Central memory CD8-positive, alpha-beta T cell (primary cell): Measurements from ENCODE around the gene ACOT13.
"Not testable (repeated sequence)": the region's sequence is repeated elsewhere in the genome, so short reads cannot be mapped to it uniquely, and the experiment has no call there.

Experiments used
- ATAC-seq: fragments of 150-1000 bp; cut with Tn5 transposase; replicated peaks from 2 replicates; pipeline ENCODE4 v1.10.0; 2022; ENCODE audit warnings: mild to moderate bottlenecking, moderate FRiP score, moderate number of reproducible peaks; ENCODE audit not compliant: poor library complexity, severe bottlenecking; ENCODE audit errors: extremely low read depth
- DNase-seq, 2 donors: peaks; one replicate each; pipeline ENCODE4 v3.0.0; 2021; ENCODE audit warnings: low spot score in 2 of 2
- H3K27ac Mint-ChIP-seq: one replicate; pipeline ENCODE4 v1.8.0; 2022; ENCODE audit warnings: low read depth, mild to moderate bottlenecking, moderate library complexity, mixed read lengths
- H3K27me3 Mint-ChIP-seq: one replicate; pipeline ENCODE4 v1.8.0; 2022; ENCODE audit warnings: mixed read lengths
- H3K36me3 Mint-ChIP-seq: one replicate; pipeline ENCODE4 v1.8.0; 2022; ENCODE audit warnings: mild to moderate bottlenecking, moderate library complexity, mixed read lengths; ENCODE audit not compliant: insufficient read depth
- H3K4me1 Mint-ChIP-seq: one replicate; pipeline ENCODE4 v1.8.0; 2022; ENCODE audit warnings: mixed read lengths
- H3K4me3 Mint-ChIP-seq: one replicate; pipeline ENCODE4 v1.8.0; 2022; ENCODE audit warnings: mild to moderate bottlenecking, moderate library complexity, mixed read lengths
- H3K9me3 Mint-ChIP-seq: one replicate; pipeline ENCODE4 v1.8.0; 2022; ENCODE audit warnings: mixed read lengths

The ACOT13 gene

DNA sequence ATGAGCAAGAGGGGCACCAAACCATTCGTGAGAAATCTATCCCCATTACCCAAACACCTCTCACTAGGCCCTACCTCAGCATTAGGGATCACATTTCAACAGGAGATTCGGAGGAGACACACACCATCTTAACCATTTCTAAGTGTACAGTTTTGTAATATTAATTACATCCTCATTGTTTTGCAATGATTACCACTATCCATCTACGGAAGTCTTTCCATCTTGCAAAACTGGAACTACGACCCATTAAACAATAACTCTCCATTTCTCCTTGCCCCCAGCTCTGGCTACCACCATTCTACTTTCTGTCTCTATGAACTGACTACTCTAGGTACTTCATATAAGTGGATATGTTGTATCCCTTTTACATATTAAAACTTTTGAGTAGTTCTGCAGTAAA is 20.1 kb downstream of the ACOT13 start:
- ATAC-seq (no peak), DNase-seq (no peak)
- no peak overlapping the region for H3K4me3 Mint-ChIP-seq
- H3K27me3 Mint-ChIP-seq, result no peaks in the 10 kb centered on the region
- no peaks in the 10 kb centered on the region for H3K9me3 Mint-ChIP-seq
- no peaks in the 10 kb centered on the region for H3K4me1 Mint-ChIP-seq
- H3K36me3 Mint-ChIP-seq, result peaks cover 4% of the 10 kb centered on the region
- H3K27ac Mint-ChIP-seq, result no peak overlapping the region

DNA sequence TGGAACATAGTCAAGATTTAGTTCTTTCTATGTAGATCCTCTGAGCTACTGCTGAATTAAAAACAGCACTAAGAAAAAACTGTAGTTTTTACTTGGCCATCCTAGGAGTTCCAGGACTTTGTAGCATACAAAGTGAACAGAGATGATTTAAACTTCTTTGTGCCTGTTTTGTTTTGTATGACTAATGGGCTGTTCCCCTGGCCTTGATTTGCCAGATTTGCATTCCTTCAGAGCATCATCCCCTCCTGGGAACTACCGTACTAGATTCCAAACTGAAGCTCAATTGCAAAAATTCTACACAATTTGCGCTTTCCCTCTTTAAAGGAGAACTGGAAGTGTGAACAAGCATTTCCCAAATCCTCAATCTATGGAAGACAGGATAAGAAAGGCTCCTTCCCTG is 23.1 kb downstream of the ACOT13 start:
- H3K36me3 Mint-ChIP-seq, result peaks cover 6% of the 10 kb centered on the region

GRCh38 chr6:24690593-24690992 is 23.7 kb downstream of the ACOT13 start:
- no peak for ATAC-seq
- Mint-ChIP-seq H3K36me3 (peaks cover 10% of the 10 kb centered on the region), H3K9me3 (no peaks in the 10 kb centered on the region), H3K4me3 (no peak overlapping the region), H3K4me1 (peaks cover 10% of the 10 kb centered on the region), H3K27ac (peak overlapping the region; percentile 3), H3K27me3 (no peaks in the 10 kb centered on the region)
- no peak for DNase-seq

More for the DNA sequence above, 23.1 kb downstream of the ACOT13 start:
- DNase-seq, result no peak
- Mint-ChIP-seq H3K27ac (no peak overlapping the region), H3K27me3 (no peaks in the 10 kb centered on the region), H3K9me3 (no peaks in the 10 kb centered on the region), H3K4me3 (no peak overlapping the region), H3K4me1 (peaks cover 5% of the 10 kb centered on the region)
- no peak for ATAC-seq

GRCh38 chr6:24691550-24691949 is 24.7 kb downstream of the ACOT13 start:
- DNase-seq, result no peak
- H3K36me3 Mint-ChIP-seq, result peaks cover 12% of the 10 kb centered on the region
- H3K4me3 Mint-ChIP-seq, result no peak overlapping the region
- no peaks in the 10 kb centered on the region for H3K27me3 Mint-ChIP-seq
- peaks cover 12% of the 10 kb centered on the region for H3K4me1 Mint-ChIP-seq
- no peak for ATAC-seq
- H3K9me3 Mint-ChIP-seq, result no peaks in the 10 kb centered on the region
- H3K27ac Mint-ChIP-seq, result no peak overlapping the region

DNA sequence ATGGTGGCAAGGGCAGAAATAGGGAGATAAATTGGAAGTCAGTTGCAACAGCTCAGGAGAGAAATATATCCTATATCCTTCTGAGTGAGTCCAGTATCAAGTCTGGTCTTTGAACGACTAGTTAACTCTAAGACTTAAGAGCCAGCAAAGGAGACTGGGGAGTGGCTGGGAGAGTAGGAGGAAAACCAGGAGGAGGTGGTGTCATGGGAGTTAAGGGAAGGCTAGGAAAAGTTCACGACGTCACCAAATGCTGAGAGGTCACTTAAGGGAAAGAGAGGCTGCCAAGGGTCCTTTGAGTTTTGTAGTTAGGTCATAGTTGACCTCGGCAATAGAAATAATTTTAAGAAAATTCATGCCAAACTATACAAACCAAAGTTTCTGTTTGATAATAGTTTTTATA is 25.1 kb downstream of the ACOT13 start:
- DNase-seq (no peak), ATAC-seq (no peak)
- H3K27ac Mint-ChIP-seq, result no peak overlapping the region
- peaks cover 12% of the 10 kb centered on the region for H3K4me1 Mint-ChIP-seq
- H3K36me3 Mint-ChIP-seq, result peaks cover 12% of the 10 kb centered on the region
- no peaks in the 10 kb centered on the region for H3K9me3 Mint-ChIP-seq
- H3K27me3 Mint-ChIP-seq, result no peaks in the 10 kb centered on the region
- H3K4me3 Mint-ChIP-seq, result no peak overlapping the region

GRCh38 chr6:24692415-24692814 is 25.5 kb downstream of the ACOT13 start:
- DNase-seq (no peak), ATAC-seq (no peak)
- Mint-ChIP-seq H3K9me3 (no peaks in the 10 kb centered on the region), H3K4me3 (no peak overlapping the region), H3K36me3 (peaks cover 10% of the 10 kb centered on the region), H3K4me1 (peaks cover 12% of the 10 kb centered on the region), H3K27me3 (no peaks in the 10 kb centered on the region), H3K27ac (no peak overlapping the region)

- DNase-seq (no peak), ATAC-seq (no peak)
- Mint-ChIP-seq H3K27me3 (no peaks in the 10 kb centered on the region), H3K9me3 (no peaks in the 10 kb centered on the region), H3K4me3 (no peak overlapping the region), H3K36me3 (peaks cover 10% of the 10 kb centered on the region), H3K4me1 (peaks cover 12% of the 10 kb centered on the region), H3K27ac (no peak overlapping the region)
Observed at GRCh38 chr6:24692848-24693592, 26.1 kb downstream of the ACOT13 start.

- DNase-seq (no peak), ATAC-seq (no peak)
- Mint-ChIP-seq H3K9me3 (no peaks in the 10 kb centered on the region), H3K27me3 (no peaks in the 10 kb centered on the region), H3K4me3 (no peak overlapping the region), H3K27ac (no peak overlapping the region), H3K36me3 (peaks cover 13% of the 10 kb centered on the region), H3K4me1 (peaks cover 12% of the 10 kb centered on the region)
Observed at GRCh38 chr6:24694198-24694597, 27.3 kb downstream of the ACOT13 start.

GRCh38 chr6:24695635-24696034 is 28.8 kb downstream of the ACOT13 start:
- not testable (repeated sequence) for H3K27ac Mint-ChIP-seq, H3K27me3 Mint-ChIP-seq, H3K4me3 Mint-ChIP-seq, H3K9me3 Mint-ChIP-seq
- DNase-seq (peak in 1 of 2 donors; percentile 27), ATAC-seq (peak; percentile 70)
- peaks cover 12% of the 10 kb centered on the region for H3K4me1 Mint-ChIP-seq
- peaks cover 15% of the 10 kb centered on the region for H3K36me3 Mint-ChIP-seq

- Mint-ChIP-seq H3K27me3 (no peaks in the 10 kb centered on the region), H3K9me3 (no peaks in the 10 kb centered on the region), H3K27ac (no peak overlapping the region), H3K4me1 (peaks cover 16% of the 10 kb centered on the region), H3K4me3 (no peak overlapping the region), H3K36me3 (peaks cover 13% of the 10 kb centered on the region)
- no peak for DNase-seq
- no peak for ATAC-seq
Observed at GRCh38 chr6:24696097-24696496, 29.2 kb downstream of the ACOT13 start.

DNA sequence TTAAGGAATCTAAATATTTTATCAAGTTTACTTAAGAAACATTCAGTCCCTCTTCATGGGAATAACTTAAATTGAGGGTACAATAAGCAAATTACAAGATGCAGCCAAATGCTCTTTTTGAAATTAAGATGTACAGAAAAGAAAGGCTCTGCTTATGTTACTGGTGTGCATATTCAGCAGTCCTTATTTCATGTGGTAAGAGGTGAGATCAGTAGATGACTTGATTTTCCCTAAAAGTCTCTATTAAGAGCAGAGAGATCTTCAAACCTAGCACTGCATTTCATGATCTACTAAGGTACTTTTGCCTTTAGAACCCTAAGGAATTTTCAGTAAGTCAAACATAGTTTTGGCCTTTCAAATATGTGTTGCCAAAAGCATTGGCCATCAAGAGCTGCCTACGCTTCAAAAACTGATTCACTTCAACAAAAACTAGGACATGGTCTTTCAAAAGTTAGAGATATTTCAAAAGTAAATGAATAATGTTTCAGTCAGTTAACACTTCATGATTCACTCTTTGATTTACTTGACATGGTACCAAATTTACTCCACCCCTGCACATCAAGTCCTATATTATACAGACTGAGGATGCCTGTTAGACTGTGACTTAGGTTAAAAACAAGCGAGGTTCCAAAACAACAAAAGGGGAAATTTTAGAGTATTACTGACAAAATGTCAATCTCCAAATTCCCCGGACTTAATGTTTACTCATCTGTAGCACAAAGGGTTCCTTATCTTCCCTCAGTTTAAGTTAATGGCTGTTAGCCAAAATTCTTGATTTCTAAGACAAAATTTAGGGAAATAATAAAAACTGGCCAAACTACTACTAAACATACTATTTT is 32.9 kb downstream of the ACOT13 start:
- DNase-seq (no peak), ATAC-seq (no peak)
- Mint-ChIP-seq H3K36me3 (peaks cover 29% of the 10 kb centered on the region), H3K4me3 (no peak overlapping the region), H3K27ac (peak overlapping the region; percentile 68), H3K27me3 (no peaks in the 10 kb centered on the region), H3K4me1 (peaks cover 29% of the 10 kb centered on the region), H3K9me3 (no peaks in the 10 kb centered on the region)

DNA sequence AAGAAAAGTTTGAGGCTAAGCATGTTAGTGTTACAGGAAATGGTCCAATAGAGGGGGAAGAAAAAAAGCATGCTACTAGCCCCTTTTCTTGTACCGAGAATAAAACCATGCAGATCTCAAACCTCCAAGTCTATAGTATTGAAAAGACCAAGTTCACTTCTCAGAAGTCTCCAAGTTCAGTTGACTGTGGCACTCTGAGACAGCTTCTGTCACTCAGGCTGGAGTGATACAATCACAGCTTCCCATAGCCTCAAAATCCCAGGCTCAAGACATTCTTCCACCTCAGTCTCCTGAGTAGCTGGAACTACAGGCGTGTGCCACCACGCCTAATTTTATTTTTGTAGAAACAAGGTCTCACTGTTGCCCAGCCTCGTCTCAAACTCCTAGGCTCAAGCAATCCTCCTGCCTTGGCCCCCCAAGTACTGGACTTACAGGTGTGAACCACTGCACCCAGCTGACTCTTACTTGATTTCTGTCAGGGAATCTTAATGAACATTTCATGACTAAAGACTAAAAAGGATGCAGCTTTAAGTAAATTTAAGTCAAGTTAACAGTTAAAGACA is 35.9 kb downstream of the ACOT13 start:
- H3K27me3 Mint-ChIP-seq, result no peaks in the 10 kb centered on the region
- no peaks in the 10 kb centered on the region for H3K9me3 Mint-ChIP-seq
- DNase-seq (no peak), ATAC-seq (no peak)
- H3K4me3 Mint-ChIP-seq, result no peak overlapping the region
- peaks cover 51% of the 10 kb centered on the region for H3K36me3 Mint-ChIP-seq
- H3K27ac Mint-ChIP-seq, result peak overlapping the region; percentile 69
- H3K4me1 Mint-ChIP-seq, result peaks cover 30% of the 10 kb centered on the region

- DNase-seq, result no peak
- Mint-ChIP-seq H3K4me3 (no peak overlapping the region), H3K4me1 (peaks cover 30% of the 10 kb centered on the region), H3K36me3 (peaks cover 63% of the 10 kb centered on the region), H3K9me3 (no peaks in the 10 kb centered on the region), H3K27ac (peak overlapping the region; percentile 69), H3K27me3 (no peaks in the 10 kb centered on the region)
- ATAC-seq, result no peak
Observed at GRCh38 chr6:24704468-24704867, 37.6 kb downstream of the ACOT13 start.
